ENCODE data around the gene NTN1.

NTN1 gene

GRCh38 chr17:9287306-9287705, 266.0 kb downstream of the NTN1 start:
- no peak for TF ChIP-seq CTCF (IDR thresholded peaks at IDR 0.05; ENCODE audit: extremely low read depth, missing control alignments)
- no peak for DNase-seq (ENCODE audit: low spot score)

- no peak for DNase-seq (ENCODE audit: low spot score)
- no peak for TF ChIP-seq CTCF (IDR thresholded peaks at IDR 0.05; ENCODE audit: extremely low read depth, missing control alignments)
These were observed 268.9 kb downstream of the NTN1 start for GRCh38 chr17:9290226-9290613.

GRCh38 chr17:9291912-9292560, 270.7 kb downstream of the NTN1 start:
- DNase-seq (ENCODE audit: low spot score), result peak; percentile 60
- TF ChIP-seq CTCF (IDR thresholded peaks at IDR 0.05; ENCODE audit: extremely low read depth, missing control alignments), result peak; percentile 43

GRCh38 chr17:9292561-9292941, 271.2 kb downstream of the NTN1 start:
- no peak for TF ChIP-seq CTCF (IDR thresholded peaks at IDR 0.05; ENCODE audit: extremely low read depth, missing control alignments)
- no peak for DNase-seq (ENCODE audit: low spot score)

Data from GM20000 (cell line).